Activated effector memory CD4-positive, alpha-beta T cell treated with Interleukin-2 at 50 U/mL for 16 hours (primary cell): ENCODE data around the gene KIF6.

Source experiments
- DNase-seq: peaks from one replicate; pipeline ENCODE4 v3.0.0-alpha.2; 2020

The KIF6 gene

GRCh38 chr6:39654121-39654520 is 71.1 kb downstream of the KIF6 start:
- DNase-seq, result no peak

GRCh38 chr6:39653612-39654011 is 71.6 kb downstream of the KIF6 start:
- no peak for DNase-seq

- DNase-seq, result no peak
Observed at GRCh38 chr6:39649996-39650395, 75.2 kb downstream of the KIF6 start.

- DNase-seq, result no peak
Observed at GRCh38 chr6:39646751-39647420, 78.3 kb downstream of the KIF6 start.

GRCh38 chr6:39642270-39642669 is 82.9 kb downstream of the KIF6 start:
- no peak for DNase-seq

GRCh38 chr6:39638126-39638822 is 86.9 kb downstream of the KIF6 start:
- no peak for DNase-seq

GRCh38 chr6:39634646-39635341 is 90.4 kb downstream of the KIF6 start:
- DNase-seq, result no peak

- DNase-seq, result no peak
Observed at GRCh38 chr6:39625209-39625608, 100.0 kb downstream of the KIF6 start.

- DNase-seq, result no peak
Observed at GRCh38 chr6:39623750-39624149, 101.5 kb downstream of the KIF6 start.

GRCh38 chr6:39617520-39617919 is 107.7 kb downstream of the KIF6 start:
- no peak for DNase-seq

GRCh38 chr6:39617026-39617425 is 108.2 kb downstream of the KIF6 start:
- no peak for DNase-seq

- no peak for DNase-seq
Observed at GRCh38 chr6:39615622-39616021, 109.6 kb downstream of the KIF6 start.

- DNase-seq, result no peak
Observed at GRCh38 chr6:39614393-39614950, 110.7 kb downstream of the KIF6 start.

- DNase-seq, result no peak
Observed at GRCh38 chr6:39610221-39610620, 115.0 kb downstream of the KIF6 start.

GRCh38 chr6:39608652-39609345 is 116.4 kb downstream of the KIF6 start:
- DNase-seq, result no peak

GRCh38 chr6:39602601-39603519 is 122.3 kb downstream of the KIF6 start:
- no peak for DNase-seq

GRCh38 chr6:39599973-39600372 is 125.2 kb downstream of the KIF6 start:
- no peak for DNase-seq

- DNase-seq, result no peak
Observed at GRCh38 chr6:39599341-39599740, 125.9 kb downstream of the KIF6 start.

- DNase-seq, result no peak
Observed at GRCh38 chr6:39594285-39594684, 130.9 kb downstream of the KIF6 start.

- no peak for DNase-seq
Observed at GRCh38 chr6:39593646-39594045, 131.6 kb downstream of the KIF6 start.

GRCh38 chr6:39590871-39591393 is 134.3 kb downstream of the KIF6 start:
- no peak for DNase-seq

- DNase-seq, result no peak
Observed at GRCh38 chr6:39587080-39587479, 138.1 kb downstream of the KIF6 start.
